ENCODE results near the gene TMEM239.

Gene TMEM239

GRCh38 chr20:2814076-2814475 is 2.1 kb upstream of the TMEM239 start:
- no peak for TF ChIP-seq FOXP2 (optimal IDR thresholded peaks at IDR 0.05; ENCODE audit: control extremely low read depth, extremely low read length, insufficient read depth)
- no peak for TF ChIP-seq POLR2AphosphoS5 (IDR thresholded peaks at IDR 0.05; ENCODE audit: borderline replicate concordance, low read depth, low read length)
- TF ChIP-seq EZH2 (IDR thresholded peaks at IDR 0.05), result no peak
- Histone ChIP-seq H3K4me3 (no peak overlapping the region), H3K36me3 (ENCODE audit: insufficient read depth, low read length) (no peaks in the 10 kb centered on the region), H3K9me3 (ENCODE audit: low read depth, low read length) (no peaks in the 10 kb centered on the region), H3K27ac (no peak overlapping the region), H3K9ac (ENCODE audit: insufficient read length) (no peak overlapping the region)
- no peak for DNase-seq (ENCODE audit: low read depth, low spot score)

- H3K36me3 ChIP-seq (ENCODE audit: insufficient read depth, low read length), result no peaks in the 10 kb centered on the region
- H3K4me3 ChIP-seq, result no peak within 1 kb of the TSS
- no peak for DNase-seq (ENCODE audit: low read depth, low spot score)
- no peaks in the 10 kb centered on the region for H3K9me3 ChIP-seq (ENCODE audit: low read depth, low read length)
- H3K27ac ChIP-seq, result no peak within 1 kb of the TSS
- no peak within 1 kb of the TSS for H3K9ac ChIP-seq (ENCODE audit: insufficient read length)
- TF ChIP-seq POLR2AphosphoS5 (IDR thresholded peaks at IDR 0.05; ENCODE audit: borderline replicate concordance, low read depth, low read length) (no peak), EZH2 (IDR thresholded peaks at IDR 0.05) (no peak), FOXP2 (optimal IDR thresholded peaks at IDR 0.05; ENCODE audit: control extremely low read depth, extremely low read length, insufficient read depth) (no peak)
Observed at GRCh38 chr20:2814587-2815051, 1.5 kb upstream of the TMEM239 start, which contains the start of gene C20orf141. TSS of gene C20orf141 (plus strand) at chr20:2814987. CDS start at chr20:2815185, 198 bp downstream.

DNA sequence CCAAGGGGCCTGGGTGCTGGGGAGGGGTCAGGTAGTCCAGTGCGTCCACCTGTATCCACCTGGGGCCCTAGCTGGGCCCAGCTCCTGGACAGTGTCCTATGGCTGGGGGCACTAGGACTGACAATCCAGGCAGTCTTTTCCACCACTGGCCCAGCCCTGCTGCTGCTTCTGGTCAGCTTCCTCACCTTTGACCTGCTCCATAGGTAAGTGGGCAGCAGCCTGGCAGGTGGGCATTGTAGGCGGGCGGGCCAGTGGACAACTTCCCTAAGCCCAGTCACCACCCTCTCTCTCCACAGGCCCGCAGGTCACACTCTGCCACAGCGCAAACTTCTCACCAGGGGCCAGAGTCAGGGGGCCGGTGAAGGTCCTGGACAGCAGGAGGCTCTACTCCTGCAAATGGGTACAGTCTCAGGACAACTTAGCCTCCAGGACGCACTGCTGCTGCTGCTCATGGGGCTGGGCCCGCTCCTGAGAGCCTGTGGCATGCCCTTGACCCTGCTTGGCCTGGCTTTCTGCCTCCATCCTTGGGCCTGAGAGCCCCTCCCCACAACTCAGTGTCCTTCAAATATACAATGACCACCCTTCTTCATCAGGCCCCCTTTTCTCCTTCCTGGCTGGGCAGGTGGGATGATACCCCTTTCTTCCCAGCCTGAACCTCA is 793 bp upstream of the TMEM239 start:
- Histone ChIP-seq H3K9me3 (ENCODE audit: low read depth, low read length) (no peaks in the 10 kb centered on the region), H3K4me3 (no peak overlapping the region), H3K27ac (no peak overlapping the region), H3K36me3 (ENCODE audit: insufficient read depth, low read length) (no peaks in the 10 kb centered on the region), H3K9ac (ENCODE audit: insufficient read length) (no peak overlapping the region)
- TF ChIP-seq EZH2 (IDR thresholded peaks at IDR 0.05) (no peak), POLR2AphosphoS5 (IDR thresholded peaks at IDR 0.05; ENCODE audit: borderline replicate concordance, low read depth, low read length) (no peak), FOXP2 (optimal IDR thresholded peaks at IDR 0.05; ENCODE audit: control extremely low read depth, extremely low read length, insufficient read depth) (no peak)
- no peak for DNase-seq (ENCODE audit: low read depth, low spot score)

GRCh38 chr20:2816583-2817340 is 598 bp downstream of the TMEM239 start:
- Histone ChIP-seq H3K4me3 (no peak overlapping the region), H3K36me3 (ENCODE audit: insufficient read depth, low read length) (no peaks in the 10 kb centered on the region), H3K9me3 (ENCODE audit: low read depth, low read length) (no peaks in the 10 kb centered on the region), H3K9ac (ENCODE audit: insufficient read length) (no peak overlapping the region), H3K27ac (no peak overlapping the region)
- DNase-seq (ENCODE audit: low read depth, low spot score), result no peak
- TF ChIP-seq FOXP2 (optimal IDR thresholded peaks at IDR 0.05; ENCODE audit: control extremely low read depth, extremely low read length, insufficient read depth) (no peak), EZH2 (IDR thresholded peaks at IDR 0.05) (no peak), POLR2AphosphoS5 (IDR thresholded peaks at IDR 0.05; ENCODE audit: borderline replicate concordance, low read depth, low read length) (no peak)

- no peak for TF ChIP-seq FOXP2 (optimal IDR thresholded peaks at IDR 0.05; ENCODE audit: control extremely low read depth, extremely low read length, insufficient read depth)
- no peak for TF ChIP-seq POLR2AphosphoS5 (IDR thresholded peaks at IDR 0.05; ENCODE audit: borderline replicate concordance, low read depth, low read length)
- TF ChIP-seq EZH2 (IDR thresholded peaks at IDR 0.05), result no peak
Observed at GRCh38 chr20:2817341-2817726, 1.2 kb downstream of the TMEM239 start.

GRCh38 chr20:2817891-2818595 is 1.9 kb downstream of the TMEM239 start:
- Histone ChIP-seq H3K4me3 (no peak overlapping the region), H3K27ac (no peak overlapping the region), H3K36me3 (ENCODE audit: insufficient read depth, low read length) (no peaks in the 10 kb centered on the region), H3K9me3 (ENCODE audit: low read depth, low read length) (no peaks in the 10 kb centered on the region), H3K9ac (ENCODE audit: insufficient read length) (no peak overlapping the region)
- DNase-seq (ENCODE audit: low read depth, low spot score), result no peak
- TF ChIP-seq EZH2 (IDR thresholded peaks at IDR 0.05) (no peak), FOXP2 (optimal IDR thresholded peaks at IDR 0.05; ENCODE audit: control extremely low read depth, extremely low read length, insufficient read depth) (no peak), POLR2AphosphoS5 (IDR thresholded peaks at IDR 0.05; ENCODE audit: borderline replicate concordance, low read depth, low read length) (no peak)

More at GRCh38 chr20:2817341-2817726, 1.2 kb downstream of the TMEM239 start:
- H3K27ac ChIP-seq, result no peak overlapping the region
- no peaks in the 10 kb centered on the region for H3K36me3 ChIP-seq (ENCODE audit: insufficient read depth, low read length)
- H3K4me3 ChIP-seq, result no peak overlapping the region
- H3K9me3 ChIP-seq (ENCODE audit: low read depth, low read length), result no peaks in the 10 kb centered on the region
- H3K9ac ChIP-seq (ENCODE audit: insufficient read length), result no peak overlapping the region
- DNase-seq (ENCODE audit: low read depth, low spot score), result no peak

DNA sequence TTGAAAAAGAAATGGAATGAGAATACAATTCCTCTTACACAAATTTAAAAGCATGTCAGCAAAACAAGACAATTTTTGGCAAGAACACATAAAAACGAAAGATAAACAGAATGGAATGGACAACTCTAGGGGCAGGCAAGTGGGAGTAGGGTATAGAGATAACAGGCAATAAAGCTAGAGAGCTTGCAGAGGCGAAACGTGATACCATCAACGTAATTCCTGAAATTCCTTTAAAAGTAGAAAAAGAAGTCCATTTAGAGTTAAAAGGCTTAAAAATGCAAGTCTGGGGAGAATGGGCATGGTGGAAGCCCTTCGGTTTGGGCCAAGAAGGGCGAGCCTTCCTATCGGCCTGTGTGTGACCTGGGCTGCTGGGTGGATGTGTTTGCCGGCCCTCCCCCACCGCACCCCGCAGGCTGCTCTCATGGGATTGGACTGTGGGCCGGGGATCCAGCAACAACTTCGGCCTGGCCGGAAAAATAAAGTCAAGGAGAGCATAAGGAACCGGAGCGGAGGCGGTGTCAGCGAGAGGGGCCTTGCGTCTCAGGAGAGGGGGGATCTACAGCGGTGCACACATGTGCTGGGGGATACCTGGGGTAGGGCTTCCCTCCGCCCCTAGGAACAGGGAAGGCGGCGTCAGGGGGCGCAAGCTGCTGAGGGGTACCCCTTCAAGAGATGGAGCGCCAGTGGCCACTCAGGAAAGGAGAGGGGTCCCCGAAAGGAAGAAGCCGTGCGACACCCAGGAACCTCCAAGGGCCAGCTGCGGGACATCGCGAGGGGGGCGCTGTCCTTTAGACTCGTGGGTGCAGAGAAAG is 4.1 kb downstream of the TMEM239 start:
- DNase-seq (ENCODE audit: low read depth, low spot score), result no peak
- Histone ChIP-seq H3K27ac (no peak overlapping the region), H3K9me3 (ENCODE audit: low read depth, low read length) (no peaks in the 10 kb centered on the region), H3K36me3 (ENCODE audit: insufficient read depth, low read length) (no peaks in the 10 kb centered on the region), H3K4me3 (no peak overlapping the region), H3K9ac (ENCODE audit: insufficient read length) (no peak overlapping the region)
- TF ChIP-seq EZH2 (IDR thresholded peaks at IDR 0.05), result no peak
- no peak for TF ChIP-seq FOXP2 (optimal IDR thresholded peaks at IDR 0.05; ENCODE audit: control extremely low read depth, extremely low read length, insufficient read depth)
- TF ChIP-seq POLR2AphosphoS5 (IDR thresholded peaks at IDR 0.05; ENCODE audit: borderline replicate concordance, low read depth, low read length), result no peak
